H9 (cell line): ENCODE results near the gene RNF157. TPM values are rescaled to one million over a fixed set of nuclear protein-coding genes. Genes with fewer than 3 reads are reported as not detected.

Source experiments
- DNase-seq: peaks from one replicate; pipeline ENCODE4 v3.0.0-alpha.2; 2017
- H2AFZ ChIP-seq: one replicate; pipeline ENCODE4 v1.6.1; 2013; ENCODE audit warnings: mild to moderate bottlenecking, low read length, control low read depth, moderate library complexity
- H2AK5ac ChIP-seq: 2 replicates; pipeline ENCODE4 v1.6.1; 2013; ENCODE audit warnings: low read length, control low read depth, mixed read lengths; ENCODE audit not compliant: insufficient read length
- H2BK120ac ChIP-seq: one replicate; pipeline ENCODE4 v1.6.1; 2013; ENCODE audit warnings: low read depth, mild to moderate bottlenecking, low read length, control low read depth, inconsistent platforms; ENCODE audit not compliant: poor library complexity, severe bottlenecking
- H2BK12ac ChIP-seq: 2 replicates; pipeline ENCODE4 v1.6.1; 2013; ENCODE audit warnings: low read length, control low read depth, mixed read lengths, low read depth; ENCODE audit not compliant: insufficient read length
- H2BK15ac ChIP-seq: 2 replicates; pipeline ENCODE4 v1.6.1; 2013; ENCODE audit warnings: low read depth, low read length, control low read depth
- H2BK20ac ChIP-seq: one replicate; pipeline ENCODE4 v1.6.1; 2013; ENCODE audit warnings: low read depth, mild to moderate bottlenecking, low read length, control low read depth, inconsistent platforms; ENCODE audit not compliant: poor library complexity, severe bottlenecking
- H2BK5ac ChIP-seq: 2 replicates; pipeline ENCODE4 v1.6.1; 2013; ENCODE audit warnings: low read length, control low read depth, mixed read lengths; ENCODE audit not compliant: insufficient read length
- H3K14ac ChIP-seq: 2 replicates; pipeline ENCODE4 v1.6.1; 2013; ENCODE audit warnings: low read length, control low read depth; ENCODE audit not compliant: insufficient read depth
- H3K18ac ChIP-seq: 2 replicates; pipeline ENCODE4 v1.6.1; 2013; ENCODE audit warnings: low read depth, mild to moderate bottlenecking, mixed read lengths, low read length, control low read depth; ENCODE audit not compliant: insufficient read length
- H3K23ac ChIP-seq: 2 replicates; pipeline ENCODE4 v1.6.1; 2013; ENCODE audit warnings: low read length, control low read depth, mixed read lengths, low read depth; ENCODE audit not compliant: insufficient read length
- H3K23me2 ChIP-seq: 2 replicates; pipeline ENCODE4 v1.6.1; 2013; ENCODE audit warnings: low read depth, mild to moderate bottlenecking, mixed read lengths, low read length, control low read depth; ENCODE audit not compliant: insufficient read length, poor library complexity, severe bottlenecking
- H3K27ac ChIP-seq: 2 replicates; pipeline ENCODE4 v1.5.1; 2013; ENCODE audit warnings: low read length, control low read depth, mixed read lengths, low read depth; ENCODE audit not compliant: insufficient read length
- H3K27me3 ChIP-seq: 2 replicates; pipeline ENCODE4 v1.6.1; 2013; ENCODE audit warnings: low read length, control low read depth, inconsistent platforms; ENCODE audit not compliant: insufficient read depth
- H3K4ac ChIP-seq: 2 replicates; pipeline ENCODE4 v1.6.1; 2013; ENCODE audit warnings: low read depth, mild to moderate bottlenecking, control low read depth, inconsistent platforms, low read length, moderate library complexity
- H3K4me1 ChIP-seq: 2 replicates; pipeline ENCODE4 v1.6.1; 2013; ENCODE audit warnings: low read length, control low read depth, inconsistent platforms; ENCODE audit not compliant: insufficient read depth
- H3K4me2 ChIP-seq: 2 replicates; pipeline ENCODE4 v1.6.1; 2013; ENCODE audit warnings: low read length, control low read depth, mixed read lengths; ENCODE audit not compliant: insufficient read length, insufficient read depth
- H3K56ac ChIP-seq: 2 replicates; pipeline ENCODE4 v1.6.1; 2013; ENCODE audit warnings: low read depth, mild to moderate bottlenecking, mixed read lengths, low read length, control low read depth; ENCODE audit not compliant: insufficient read length
- H3K79me1 ChIP-seq: 2 replicates; pipeline ENCODE4 v1.6.1; 2013; ENCODE audit warnings: low read depth, mild to moderate bottlenecking, moderate library complexity, low read length, control low read depth, inconsistent platforms; ENCODE audit not compliant: insufficient read depth, poor library complexity, severe bottlenecking
- H3K79me2 ChIP-seq: 2 replicates; pipeline ENCODE4 v1.6.1; 2013; ENCODE audit warnings: low read length, control low read depth, inconsistent platforms; ENCODE audit not compliant: insufficient read depth
- H3K9ac ChIP-seq: 2 replicates; pipeline ENCODE4 v1.6.1; 2013; ENCODE audit warnings: low read length, control low read depth, mixed read lengths; ENCODE audit not compliant: insufficient read length; ENCODE audit errors: extremely low read depth
- H3K9me3 ChIP-seq: one replicate; pipeline ENCODE4 v1.6.1; 2013; ENCODE audit warnings: low read depth, low read length, inconsistent platforms; ENCODE audit not compliant: control insufficient read depth
- H3T11ph ChIP-seq: one replicate; pipeline ENCODE4 v1.6.1; 2013; ENCODE audit warnings: mild to moderate bottlenecking, low read length, control low read depth, inconsistent platforms
- H4K20me1 ChIP-seq: one replicate; pipeline ENCODE4 v1.6.1; 2013; ENCODE audit not compliant: control insufficient read depth, insufficient read length, insufficient read depth
- H4K5ac ChIP-seq: 2 replicates; pipeline ENCODE4 v1.6.1; 2013; ENCODE audit warnings: low read depth, mild to moderate bottlenecking, mixed read lengths, low read length, control low read depth; ENCODE audit not compliant: insufficient read length
- H4K8ac ChIP-seq: replicated peaks from 2 replicates; pipeline ENCODE4 v1.6.1; 2013; ENCODE audit warnings: low read length, control low read depth, mixed read lengths, low read depth; ENCODE audit not compliant: insufficient read length
- H4K91ac ChIP-seq: 2 replicates; pipeline ENCODE4 v1.6.1; 2013; ENCODE audit warnings: low read depth, mild to moderate bottlenecking, moderate library complexity, mixed read lengths, low read length, control low read depth; ENCODE audit not compliant: insufficient read length
- H3K27ac Mint-ChIP-seq, 3 experiments: 2 replicates in 2 of 3; 3 replicates in 1 of 3; pipeline ENCODE4 v1.8.0; 2020 to 2021; ENCODE audit warnings: mixed read lengths in 3 of 3, mild to moderate bottlenecking in 1 of 3, moderate library complexity in 1 of 3
- H3K27me3 Mint-ChIP-seq: 2 replicates; pipeline ENCODE4 v1.8.0; 2021; ENCODE audit warnings: low read depth, mild to moderate bottlenecking, moderate library complexity, mixed read lengths
- H3K36me3 Mint-ChIP-seq, 3 experiments: 2 replicates in 2 of 3; 3 replicates in 1 of 3; pipeline ENCODE4 v1.8.0; 2020 to 2021; ENCODE audit warnings: low read depth in 3 of 3, mixed read lengths in 3 of 3; ENCODE audit not compliant: insufficient read depth in 1 of 3
- H3K4me1 Mint-ChIP-seq, 2 experiments: 2 replicates each; pipeline ENCODE4 v1.8.0; 2020; ENCODE audit warnings: mixed read lengths in 2 of 2
- H3K4me3 Mint-ChIP-seq, 2 experiments: 2 replicates in 1 of 2; 3 replicates in 1 of 2; pipeline ENCODE4 v1.8.0; 2020 to 2021; ENCODE audit warnings: mild to moderate bottlenecking in 2 of 2, mixed read lengths in 2 of 2, moderate library complexity in 1 of 2
- H3K9me3 Mint-ChIP-seq, 2 experiments: 2 replicates in 1 of 2; 3 replicates in 1 of 2; pipeline ENCODE4 v1.8.0; 2020; ENCODE audit warnings: mild to moderate bottlenecking in 2 of 2, mixed read lengths in 2 of 2, moderate library complexity in 1 of 2
- CTCF ChIP-seq: fragments of 200-600 bp; sonication (generic); conservative IDR thresholded peaks from 3 replicates; pipeline ENCODE4 v1.8.0; 2021; ENCODE audit warnings: antibody characterized with exemption, mild to moderate bottlenecking
- WGBS: extraction: QIAGEN DNeasy Blood & Tissue Kit; methylation state at CpG from one replicate; pipeline ENCODE4 v1.1.7; 2013; ENCODE audit warnings: missing lambda C conversion rate, low lambda C conversion rate, mixed read lengths; ENCODE audit not compliant: insufficient read length; ENCODE audit errors: extremely low coverage; 5-methylcytosine and 5-hydroxymethylcytosine counted together
- total RNA-seq: library from RNA; stranded (reverse); gene quantifications from 2 replicates; pipeline ENCODE4 v1.2.1, GENCODE V29; 2021

RNF157 gene
- total RNA-seq, 1 experiment from 2014 or later, result 9.9 TPM

- Histone ChIP-seq H3K9me3 (no peaks in the 10 kb centered on the region), H4K8ac (no peak overlapping the region), H3K27ac (no peak overlapping the region), H2BK12ac (no peak overlapping the region), H3K23ac (no peak overlapping the region), H3K27me3 (no peaks in the 10 kb centered on the region), H2BK20ac (no peak overlapping the region), H2BK15ac (no peak overlapping the region), H2AK5ac (no peak overlapping the region), H2BK120ac (no peak overlapping the region), H2AFZ (no peak overlapping the region), H4K91ac (no peak overlapping the region), H3K4me2 (no peak overlapping the region), H3K4me1 (peaks cover 2% of the 10 kb centered on the region; the same call in 1 of the 2 replicates), H4K5ac (no peak overlapping the region), H2BK5ac (no peak overlapping the region), H3K56ac (no peak overlapping the region), H3T11ph (no peak overlapping the region), H3K9ac (no peak overlapping the region), H3K79me1 (no peaks in the 10 kb centered on the region), H3K14ac (no peak overlapping the region), H4K20me1 (no peaks in the 10 kb centered on the region), H3K18ac (no peak overlapping the region), H3K4ac (no peak overlapping the region), H3K23me2 (no peaks in the 10 kb centered on the region), H3K79me2 (no peaks in the 10 kb centered on the region)
- Mint-ChIP-seq H3K9me3 (no peaks in the 10 kb centered on the region), H3K4me3 (no peak overlapping the region), H3K36me3 (no peaks in the 10 kb centered on the region; a peak in 2 of 7 replicates), H3K27me3 (no peaks in the 10 kb centered on the region; the same call in 1 of the 2 replicates), H3K4me1 (peaks cover 28 to 39% of the 10 kb centered on the region in 2 experiments), H3K27ac (no peak overlapping the region; a peak in 1 of 7 replicates)
- WGBS, result no CpG with 5 or more reads among the region's 10 CpGs
- TF ChIP-seq CTCF, result no peak
- peak; percentile 23 for DNase-seq
These were observed 85.1 kb downstream of the RNF157 start for GRCh38 chr17:76154936-76155845.
